Activated CD4-positive, alpha-beta memory T cell treated with anti-CD3 and anti-CD28 coated beads, Interleukin-2, amount 10 ng/mL, durations not matched to agents 7 days and 5 days (primary cell): ENCODE measurements around the gene RAPGEF3. TPM values are rescaled to one million over a fixed set of nuclear protein-coding genes. Genes with fewer than 3 reads are reported as not detected.

Source experiments
- CTCF ChIA-PET: fragments of 350-600 bp; sonication (Branson Sonifier 250); formaldehyde crosslinking; loops from one replicate; lab custom pipeline; 2021; ENCODE audit warnings: antibody characterized with exemption, inconsistent platforms; lab: Charles Lee
- POLR2A ChIA-PET: fragments of 350-600 bp; sonication (Branson Sonifier 250); formaldehyde crosslinking; loops from one replicate; lab custom pipeline; 2021; ENCODE audit warnings: antibody characterized with exemption; lab: Charles Lee
- DNase-seq: peaks from one replicate; pipeline ENCODE4 v3.0.0-alpha.2; 2020
- H3K27ac Mint-ChIP-seq: one replicate; pipeline ENCODE4 v1.8.0; 2021; ENCODE audit warnings: mild to moderate bottlenecking, mixed read lengths
- H3K27me3 Mint-ChIP-seq: one replicate; pipeline ENCODE4 v1.8.0; 2021; ENCODE audit warnings: mixed read lengths
- H3K36me3 Mint-ChIP-seq: one replicate; pipeline ENCODE4 v1.8.0; 2021; ENCODE audit warnings: low read depth, mixed read lengths
- H3K4me1 Mint-ChIP-seq: one replicate; pipeline ENCODE4 v1.8.0; 2021; ENCODE audit warnings: mixed read lengths
- H3K4me3 Mint-ChIP-seq: one replicate; pipeline ENCODE4 v1.8.0; 2021; ENCODE audit warnings: mild to moderate bottlenecking, mixed read lengths
- H3K9me3 Mint-ChIP-seq: one replicate; pipeline ENCODE4 v1.8.0; 2021; ENCODE audit warnings: mixed read lengths
- total RNA-seq, 2 experiments: library from RNA; stranded (reverse); gene quantifications; one replicate each; pipeline ENCODE4 v1.2.3, GENCODE V29; 2021

RAPGEF3 gene
- total RNA-seq, 2 experiments from 2014 or later, result 1.4 to 1.6 TPM

GRCh38 chr12:47753021-47754001 lies 5.4 kb downstream of the RAPGEF3 start:
- Mint-ChIP-seq H3K9me3 (no peaks in the 10 kb centered on the region), H3K27me3 (peaks cover 5% of the 10 kb centered on the region), H3K4me3 (no peak overlapping the region), H3K4me1 (peaks cover 39% of the 10 kb centered on the region), H3K27ac (no peak overlapping the region), H3K36me3 (no peaks in the 10 kb centered on the region)
- ChIA-PET POLR2A (no interaction called here), CTCF (interaction anchor here (2.0 to 12.9 kb wide), 5 partner anchors 11 to 37 kb away, joined by 7 to 188 read pairs (median 11); partner anchors contain the start of gene SLC48A1)
- DNase-seq, result no peak

DNA sequence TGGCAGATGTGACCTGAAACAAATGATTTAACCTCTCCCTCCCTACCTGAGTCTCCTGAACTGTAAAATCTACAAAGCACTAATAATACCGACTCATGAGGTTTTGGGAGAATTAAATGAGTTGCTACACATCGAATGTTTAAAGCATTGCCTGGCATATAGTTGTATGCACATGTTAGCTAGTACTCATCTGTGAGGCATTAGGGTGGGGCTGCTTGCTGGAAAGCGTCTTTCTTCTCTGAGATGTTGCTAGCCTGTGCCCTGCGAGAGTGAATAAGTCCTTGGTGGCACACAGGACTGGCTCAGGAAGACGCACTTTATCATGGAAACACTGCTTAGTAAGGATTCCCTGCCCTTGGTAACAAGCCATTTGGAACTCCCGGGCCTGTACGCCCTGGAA lies 6.1 kb downstream of the RAPGEF3 start:
- Mint-ChIP-seq H3K9me3 (no peaks in the 10 kb centered on the region), H3K4me1 (peaks cover 34% of the 10 kb centered on the region), H3K4me3 (no peak overlapping the region), H3K36me3 (no peaks in the 10 kb centered on the region), H3K27ac (no peak overlapping the region), H3K27me3 (peaks cover 5% of the 10 kb centered on the region)
- CTCF ChIA-PET, result interaction anchor here (12.9 kb wide), 1 partner anchor 10 kb away, joined by 188 read pairs; no protein-coding TSS in a partner anchor
- POLR2A ChIA-PET, result no interaction called here
- DNase-seq, result no peak

GRCh38 chr12:47752121-47752520 lies 6.6 kb downstream of the RAPGEF3 start:
- ChIA-PET POLR2A (no interaction called here), CTCF (interaction anchor here (12.9 kb wide), 1 partner anchor 10 kb away, joined by 188 read pairs; no protein-coding TSS in a partner anchor)
- no peaks in the 10 kb centered on the region for H3K9me3 Mint-ChIP-seq
- H3K27ac Mint-ChIP-seq, result no peak overlapping the region
- H3K4me3 Mint-ChIP-seq, result no peak overlapping the region
- H3K27me3 Mint-ChIP-seq, result peaks cover 4% of the 10 kb centered on the region
- H3K36me3 Mint-ChIP-seq, result no peaks in the 10 kb centered on the region
- DNase-seq, result no peak
- H3K4me1 Mint-ChIP-seq, result peaks cover 30% of the 10 kb centered on the region

DNA sequence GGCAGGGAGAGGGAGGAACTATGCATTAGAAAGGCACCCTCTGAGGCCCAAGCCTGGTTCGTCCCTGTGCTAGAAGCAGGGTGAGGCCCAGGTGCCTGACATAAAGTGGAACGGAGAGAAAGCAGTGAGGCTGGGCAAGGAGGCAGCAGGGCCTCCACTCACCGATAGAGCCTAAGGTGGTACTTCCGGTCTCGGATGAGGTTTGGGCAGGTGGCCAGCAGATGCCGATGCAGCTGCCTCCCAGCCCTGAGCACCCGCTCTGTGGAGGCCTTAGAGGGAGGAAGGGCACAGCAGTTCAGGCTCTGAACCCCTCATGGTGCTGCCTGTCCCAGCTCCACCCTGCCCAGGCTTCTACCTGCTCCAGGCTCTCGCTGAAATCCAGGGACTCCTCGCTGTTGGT lies 7.1 kb downstream of the RAPGEF3 start:
- peaks cover 28% of the 10 kb centered on the region for H3K4me1 Mint-ChIP-seq
- H3K4me3 Mint-ChIP-seq, result no peak overlapping the region
- H3K9me3 Mint-ChIP-seq, result no peaks in the 10 kb centered on the region
- DNase-seq, result no peak
- H3K36me3 Mint-ChIP-seq, result no peaks in the 10 kb centered on the region
- peaks cover 5% of the 10 kb centered on the region for H3K27me3 Mint-ChIP-seq
- ChIA-PET CTCF (interaction anchor here (12.9 kb wide), 1 partner anchor 9 kb away, joined by 188 read pairs; no protein-coding TSS in a partner anchor), POLR2A (no interaction called here)
- no peak overlapping the region for H3K27ac Mint-ChIP-seq

GRCh38 chr12:47750916-47751470 lies 7.7 kb downstream of the RAPGEF3 start:
- Mint-ChIP-seq H3K4me3 (no peak overlapping the region), H3K27me3 (peaks cover 5% of the 10 kb centered on the region), H3K27ac (no peak overlapping the region), H3K4me1 (peaks cover 23% of the 10 kb centered on the region), H3K9me3 (no peaks in the 10 kb centered on the region), H3K36me3 (no peaks in the 10 kb centered on the region)
- ChIA-PET POLR2A (no interaction called here), CTCF (no interaction called here)
- DNase-seq, result no peak

GRCh38 chr12:47750229-47750798 lies 8.4 kb downstream of the RAPGEF3 start:
- Mint-ChIP-seq H3K4me1 (peaks cover 16% of the 10 kb centered on the region), H3K27me3 (peaks cover 8% of the 10 kb centered on the region), H3K36me3 (no peaks in the 10 kb centered on the region), H3K9me3 (no peaks in the 10 kb centered on the region), H3K4me3 (no peak overlapping the region), H3K27ac (no peak overlapping the region)
- ChIA-PET POLR2A (no interaction called here), CTCF (no interaction called here)
- no peak for DNase-seq

GRCh38 chr12:47748899-47749298 lies 9.8 kb downstream of the RAPGEF3 start:
- Mint-ChIP-seq H3K36me3 (no peaks in the 10 kb centered on the region), H3K27ac (no peak overlapping the region), H3K4me3 (no peak overlapping the region), H3K9me3 (no peaks in the 10 kb centered on the region), H3K4me1 (peaks cover 3% of the 10 kb centered on the region), H3K27me3 (peaks cover 19% of the 10 kb centered on the region)
- CTCF ChIA-PET, result interaction anchor here (13.6 kb wide), 1 partner anchor 25 kb away, joined by 431 read pairs; the partner anchor contains the start of gene SLC48A1
- POLR2A ChIA-PET, result interaction anchor here (1.2 kb wide), 1 partner anchor 31 kb away, joined by 5 read pairs; no protein-coding TSS in a partner anchor
- DNase-seq, result no peak

- Mint-ChIP-seq H3K9me3 (no peaks in the 10 kb centered on the region), H3K4me1 (no peaks in the 10 kb centered on the region)
These were observed 10.2 kb downstream of the RAPGEF3 start for GRCh38 chr12:47748507-47748828.

GRCh38 chr12:47747596-47748506 lies 10.8 kb downstream of the RAPGEF3 start:
- Mint-ChIP-seq H3K4me1 (no peaks in the 10 kb centered on the region), H3K27ac (no peak overlapping the region), H3K36me3 (no peaks in the 10 kb centered on the region), H3K4me3 (no peak overlapping the region), H3K27me3 (peaks cover 19% of the 10 kb centered on the region), H3K9me3 (no peaks in the 10 kb centered on the region)
- ChIA-PET POLR2A (interaction anchor here (1.2 to 1.7 kb wide), 2 partner anchors 8 to 32 kb away, joined by 4 to 5 read pairs; no protein-coding TSS in a partner anchor), CTCF (interaction anchor here (1.4 to 13.6 kb wide), 2 partner anchors 10 to 26 kb away, joined by 3 to 431 read pairs; partner anchors contain the start of gene SLC48A1)
- DNase-seq, result no peak

More at GRCh38 chr12:47748507-47748828, 10.2 kb downstream of the RAPGEF3 start:
- no peak for DNase-seq
- no peaks in the 10 kb centered on the region for H3K36me3 Mint-ChIP-seq
- peaks cover 19% of the 10 kb centered on the region for H3K27me3 Mint-ChIP-seq
- ChIA-PET CTCF (interaction anchor here (13.6 kb wide), 1 partner anchor 25 kb away, joined by 431 read pairs; the partner anchor contains the start of gene SLC48A1), POLR2A (interaction anchor here (1.2 kb wide), 1 partner anchor 32 kb away, joined by 5 read pairs; no protein-coding TSS in a partner anchor)
- no peak overlapping the region for H3K4me3 Mint-ChIP-seq
- H3K27ac Mint-ChIP-seq, result no peak overlapping the region

- H3K4me3 Mint-ChIP-seq, result no peak overlapping the region
- peaks cover 19% of the 10 kb centered on the region for H3K27me3 Mint-ChIP-seq
- no peaks in the 10 kb centered on the region for H3K36me3 Mint-ChIP-seq
- ChIA-PET CTCF (interaction anchor here (1.4 to 13.6 kb wide), 2 partner anchors 11 to 27 kb away, joined by 3 to 431 read pairs; partner anchors contain the start of gene SLC48A1), POLR2A (interaction anchor here (1.7 kb wide), 1 partner anchor 8 kb away, joined by 4 read pairs; no protein-coding TSS in a partner anchor)
- no peak overlapping the region for H3K27ac Mint-ChIP-seq
- DNase-seq, result no peak
- H3K4me1 Mint-ChIP-seq, result peaks cover 4% of the 10 kb centered on the region
- H3K9me3 Mint-ChIP-seq, result no peaks in the 10 kb centered on the region
These were observed 11.6 kb downstream of the RAPGEF3 start for GRCh38 chr12:47747126-47747525.

- peaks cover 9% of the 10 kb centered on the region for H3K4me1 Mint-ChIP-seq
- H3K4me3 Mint-ChIP-seq, result no peak overlapping the region
- ChIA-PET CTCF (interaction anchor here (1.4 to 13.6 kb wide), 2 partner anchors 12 to 27 kb away, joined by 3 to 431 read pairs; partner anchors contain the start of gene SLC48A1), POLR2A (interaction anchor here (1.7 kb wide), 1 partner anchor 9 kb away, joined by 4 read pairs; no protein-coding TSS in a partner anchor)
- H3K9me3 Mint-ChIP-seq, result no peaks in the 10 kb centered on the region
- DNase-seq, result no peak
- H3K27me3 Mint-ChIP-seq, result peaks cover 19% of the 10 kb centered on the region
- H3K27ac Mint-ChIP-seq, result no peak overlapping the region
- H3K36me3 Mint-ChIP-seq, result no peaks in the 10 kb centered on the region
These were observed 12.2 kb downstream of the RAPGEF3 start for GRCh38 chr12:47746523-47746922.
